Measurements from ENCODE around the gene RABGGTA.

The RABGGTA gene

GRCh38 chr14:24286996-24287395 lies 15.6 kb upstream of the RABGGTA start:
- no peak overlapping the region for H3K4me3 ChIP-seq (ENCODE audit: low read length in 2 of 2)
- peaks cover 20 to 24% of the 10 kb centered on the region in 2 donors for H3K36me3 ChIP-seq (ENCODE audit: control insufficient read depth in 2 of 2, insufficient read depth in 2 of 2, low read length in 2 of 2)

GRCh38 chr14:24285351-24285750 lies 14.0 kb upstream of the RABGGTA start:
- Histone ChIP-seq H3K27ac (ENCODE audit: low read length) (no peak overlapping the region), H3K9me3 (ENCODE audit: control insufficient read depth in 2 of 2, low read length in 2 of 2) (no peaks in the 10 kb centered on the region), H3K4me1 (ENCODE audit: control insufficient read depth, insufficient read depth, low read length) (no peaks in the 10 kb centered on the region), H3K4me3 (ENCODE audit: low read length in 2 of 2) (no peak overlapping the region), H3K9ac (ENCODE audit: low read length in 2 of 2) (no peak overlapping the region), H3K36me3 (ENCODE audit: control insufficient read depth in 2 of 2, insufficient read depth in 2 of 2, low read length in 2 of 2) (peaks cover 10 to 11% of the 10 kb centered on the region in 2 donors), H3K27me3 (ENCODE audit: control insufficient read depth in 1 of 2, insufficient read depth in 2 of 2, low read length in 2 of 2) (no peaks in the 10 kb centered on the region)

More at GRCh38 chr14:24286996-24287395, 15.6 kb upstream of the RABGGTA start:
- Histone ChIP-seq H3K27me3 (ENCODE audit: control insufficient read depth in 1 of 2, insufficient read depth in 2 of 2, low read length in 2 of 2) (no peaks in the 10 kb centered on the region), H3K9me3 (ENCODE audit: control insufficient read depth in 2 of 2, low read length in 2 of 2) (no peaks in the 10 kb centered on the region), H3K9ac (ENCODE audit: low read length in 2 of 2) (no peak overlapping the region), H3K4me1 (ENCODE audit: control insufficient read depth, insufficient read depth, low read length) (no peaks in the 10 kb centered on the region), H3K27ac (ENCODE audit: low read length) (no peak overlapping the region)

DNA sequence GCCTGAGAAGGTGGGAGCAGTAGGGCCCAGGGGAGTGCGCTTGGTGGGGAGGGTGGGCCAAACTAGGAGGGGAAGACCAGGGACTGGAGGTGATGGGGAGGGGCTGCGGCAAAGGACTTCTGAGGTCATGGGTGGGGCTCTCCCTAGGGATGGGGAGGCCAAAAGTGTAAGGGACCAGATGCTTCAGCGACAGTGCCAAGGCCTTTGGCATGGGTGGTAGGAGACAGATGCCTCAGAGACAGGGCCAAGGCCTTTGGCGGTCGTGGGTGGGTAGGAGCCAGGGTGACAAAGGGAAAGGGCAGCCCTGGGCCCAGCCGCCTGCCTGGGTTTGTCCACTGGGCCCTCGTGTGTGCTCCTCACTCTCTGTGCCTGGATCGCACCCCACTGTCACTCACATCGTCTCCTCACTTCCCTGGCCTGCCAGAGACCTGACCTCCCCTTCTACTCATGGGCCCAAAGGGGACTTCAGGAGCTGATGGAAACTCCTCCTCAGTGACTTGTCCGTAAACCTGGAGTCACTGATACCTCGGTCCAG lies 13.2 kb upstream of the RABGGTA start:
- Histone ChIP-seq H3K36me3 (ENCODE audit: control insufficient read depth in 2 of 2, insufficient read depth in 2 of 2, low read length in 2 of 2) (peaks cover 3% of the 10 kb centered on the region in 2 donors), H3K27ac (ENCODE audit: low read length) (no peak overlapping the region), H3K4me3 (ENCODE audit: low read length in 2 of 2) (no peak overlapping the region), H3K27me3 (ENCODE audit: control insufficient read depth in 1 of 2, insufficient read depth in 2 of 2, low read length in 2 of 2) (no peaks in the 10 kb centered on the region), H3K9ac (ENCODE audit: low read length in 2 of 2) (no peak overlapping the region), H3K4me1 (ENCODE audit: control insufficient read depth, insufficient read depth, low read length) (no peaks in the 10 kb centered on the region), H3K9me3 (ENCODE audit: control insufficient read depth in 2 of 2, low read length in 2 of 2) (no peaks in the 10 kb centered on the region)

GRCh38 chr14:24283796-24284460 lies 12.5 kb upstream of the RABGGTA start:
- no peaks in the 10 kb centered on the region for H3K4me1 ChIP-seq (ENCODE audit: control insufficient read depth, insufficient read depth, low read length)
- H3K9ac ChIP-seq (ENCODE audit: low read length in 2 of 2): no peak overlapping the region
- H3K27me3 ChIP-seq (ENCODE audit: control insufficient read depth in 1 of 2, insufficient read depth in 2 of 2, low read length in 2 of 2): no peaks in the 10 kb centered on the region
- no peaks in the 10 kb centered on the region for H3K36me3 ChIP-seq (ENCODE audit: control insufficient read depth in 2 of 2, insufficient read depth in 2 of 2, low read length in 2 of 2)
- no peaks in the 10 kb centered on the region for H3K9me3 ChIP-seq (ENCODE audit: control insufficient read depth in 2 of 2, low read length in 2 of 2)
- H3K27ac ChIP-seq (ENCODE audit: low read length): no peak overlapping the region
- no peak overlapping the region for H3K4me3 ChIP-seq (ENCODE audit: low read length in 2 of 2)

DNA sequence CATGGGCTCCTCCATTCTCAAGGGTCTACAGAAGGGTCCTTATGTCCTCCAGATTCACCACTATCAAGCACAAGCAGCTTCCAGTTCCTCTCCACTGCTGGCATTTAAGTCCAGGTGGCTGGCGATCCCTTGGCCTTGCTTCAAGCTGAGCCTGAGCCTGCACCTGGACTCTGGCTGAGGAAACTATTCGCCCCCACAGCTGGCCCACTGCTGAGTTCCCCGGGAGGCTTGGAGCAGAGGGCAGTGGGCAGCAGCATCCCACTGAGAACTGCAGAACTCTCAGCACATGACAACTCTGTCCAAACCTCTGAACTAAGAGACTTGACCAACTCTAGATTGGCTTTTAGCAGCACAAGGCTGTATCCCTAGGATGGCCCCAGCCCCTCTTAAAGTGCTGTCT lies 11.3 kb upstream of the RABGGTA start:
- Histone ChIP-seq H3K27me3 (ENCODE audit: control insufficient read depth in 1 of 2, insufficient read depth in 2 of 2, low read length in 2 of 2) (no peaks in the 10 kb centered on the region), H3K36me3 (ENCODE audit: control insufficient read depth in 2 of 2, insufficient read depth in 2 of 2, low read length in 2 of 2) (no peaks in the 10 kb centered on the region), H3K27ac (ENCODE audit: low read length) (no peak overlapping the region), H3K4me1 (ENCODE audit: control insufficient read depth, insufficient read depth, low read length) (no peaks in the 10 kb centered on the region), H3K4me3 (ENCODE audit: low read length in 2 of 2) (no peak overlapping the region), H3K9me3 (ENCODE audit: control insufficient read depth in 2 of 2, low read length in 2 of 2) (no peaks in the 10 kb centered on the region), H3K9ac (ENCODE audit: low read length in 2 of 2) (no peak overlapping the region)

DNA sequence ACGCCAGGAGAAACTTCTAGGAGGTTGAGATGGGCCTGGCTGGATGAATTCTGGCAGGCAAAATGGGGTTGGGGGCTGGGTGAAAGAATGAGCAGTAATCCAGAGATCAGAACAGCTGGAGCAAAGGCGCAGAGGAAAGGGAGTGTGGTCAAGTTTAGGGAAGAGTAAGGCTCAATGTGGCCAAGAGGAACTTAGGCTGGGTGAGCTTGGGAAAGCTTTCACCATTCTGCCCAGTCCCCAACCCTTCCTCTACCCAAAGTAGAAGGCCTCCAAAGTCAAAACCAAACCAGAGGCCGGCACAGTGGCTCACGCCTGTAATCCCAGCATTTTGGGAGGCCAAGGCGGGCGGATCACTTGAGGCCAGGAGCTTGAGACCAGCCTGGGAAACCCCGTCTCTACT lies 10.2 kb upstream of the RABGGTA start:
- H3K27me3 ChIP-seq (ENCODE audit: control insufficient read depth in 1 of 2, insufficient read depth in 2 of 2, low read length in 2 of 2): no peaks in the 10 kb centered on the region
- H3K4me3 ChIP-seq (ENCODE audit: low read length in 2 of 2): no peak overlapping the region
- H3K4me1 ChIP-seq (ENCODE audit: control insufficient read depth, insufficient read depth, low read length): no peaks in the 10 kb centered on the region
- H3K36me3 ChIP-seq (ENCODE audit: control insufficient read depth in 2 of 2, insufficient read depth in 2 of 2, low read length in 2 of 2): no peaks in the 10 kb centered on the region
- H3K9ac ChIP-seq (ENCODE audit: low read length in 2 of 2): no peak overlapping the region
- no peak overlapping the region for H3K27ac ChIP-seq (ENCODE audit: low read length)
- no peaks in the 10 kb centered on the region for H3K9me3 ChIP-seq (ENCODE audit: control insufficient read depth in 2 of 2, low read length in 2 of 2)

DNA sequence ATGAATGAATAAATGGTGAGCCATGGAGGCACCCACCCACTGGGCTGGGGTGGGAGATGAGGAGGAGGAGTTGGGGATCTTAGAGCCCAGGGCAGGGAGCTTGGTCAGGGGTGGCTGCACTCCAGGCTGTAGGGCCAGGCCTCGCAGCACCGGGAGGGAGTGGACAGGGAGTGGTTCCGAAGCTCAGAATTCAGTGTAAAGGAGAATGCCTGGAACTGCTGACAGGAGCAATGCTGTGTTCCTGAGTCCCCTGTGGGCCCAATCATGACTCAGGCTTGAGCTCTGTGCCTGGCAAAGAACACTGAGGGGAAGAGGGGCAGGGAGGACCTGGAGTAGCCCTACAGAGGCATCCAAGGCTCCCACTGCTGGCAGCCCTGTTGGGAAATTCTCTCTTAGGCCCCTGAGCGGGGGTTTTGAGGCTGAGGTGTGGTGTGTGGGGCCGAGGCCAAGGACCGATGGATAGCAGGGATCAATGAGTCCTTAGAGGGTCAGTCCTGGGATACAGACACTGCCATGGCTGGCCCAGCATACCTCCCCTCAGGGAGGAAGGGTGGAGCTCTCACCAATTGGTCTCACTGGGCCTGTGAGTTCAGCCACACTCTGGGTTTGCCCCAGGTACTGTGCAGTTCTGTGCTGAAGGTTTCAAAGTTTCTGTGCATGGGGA lies 9.5 kb upstream of the RABGGTA start:
- Histone ChIP-seq H3K9me3 (ENCODE audit: control insufficient read depth in 2 of 2, low read length in 2 of 2) (no peaks in the 10 kb centered on the region), H3K27me3 (ENCODE audit: control insufficient read depth in 1 of 2, insufficient read depth in 2 of 2, low read length in 2 of 2) (no peaks in the 10 kb centered on the region), H3K9ac (ENCODE audit: low read length in 2 of 2) (no peak overlapping the region), H3K4me1 (ENCODE audit: control insufficient read depth, insufficient read depth, low read length) (no peaks in the 10 kb centered on the region), H3K36me3 (ENCODE audit: control insufficient read depth in 2 of 2, insufficient read depth in 2 of 2, low read length in 2 of 2) (no peaks in the 10 kb centered on the region), H3K4me3 (ENCODE audit: low read length in 2 of 2) (no peak overlapping the region), H3K27ac (ENCODE audit: low read length) (no peak overlapping the region)

- no peaks in the 10 kb centered on the region for H3K9me3 ChIP-seq (ENCODE audit: control insufficient read depth in 2 of 2, low read length in 2 of 2)
- no peak overlapping the region for H3K27ac ChIP-seq (ENCODE audit: low read length)
- no peaks in the 10 kb centered on the region for H3K4me1 ChIP-seq (ENCODE audit: control insufficient read depth, insufficient read depth, low read length)
- no peaks in the 10 kb centered on the region for H3K36me3 ChIP-seq (ENCODE audit: control insufficient read depth in 2 of 2, insufficient read depth in 2 of 2, low read length in 2 of 2)
- no peak overlapping the region for H3K9ac ChIP-seq (ENCODE audit: low read length in 2 of 2)
- no peak overlapping the region for H3K4me3 ChIP-seq (ENCODE audit: low read length in 2 of 2)
- H3K27me3 ChIP-seq (ENCODE audit: control insufficient read depth in 1 of 2, insufficient read depth in 2 of 2, low read length in 2 of 2): no peaks in the 10 kb centered on the region
Observed at GRCh38 chr14:24279301-24280186, 8.1 kb upstream of the RABGGTA start.

DNA sequence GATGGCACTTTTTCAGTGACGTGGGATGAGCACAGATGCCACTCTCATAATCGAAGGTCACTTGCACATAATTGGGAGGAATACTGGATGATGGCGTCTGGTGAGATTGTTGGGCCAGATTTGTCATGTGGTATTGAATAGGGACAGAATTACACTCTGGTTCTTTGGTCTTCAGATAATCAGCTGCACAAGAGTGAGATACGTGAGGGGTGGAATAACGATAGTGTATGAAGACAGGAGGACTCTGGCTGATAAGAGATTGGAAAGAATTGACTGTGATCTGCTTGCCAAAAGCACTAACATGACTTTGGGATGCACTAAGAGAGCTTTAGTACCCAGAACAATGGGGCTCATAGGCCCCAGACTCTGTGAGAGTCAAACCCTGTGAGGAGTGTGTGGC lies 7.0 kb upstream of the RABGGTA start:
- H3K27ac ChIP-seq (ENCODE audit: low read length): no peak overlapping the region

DNA sequence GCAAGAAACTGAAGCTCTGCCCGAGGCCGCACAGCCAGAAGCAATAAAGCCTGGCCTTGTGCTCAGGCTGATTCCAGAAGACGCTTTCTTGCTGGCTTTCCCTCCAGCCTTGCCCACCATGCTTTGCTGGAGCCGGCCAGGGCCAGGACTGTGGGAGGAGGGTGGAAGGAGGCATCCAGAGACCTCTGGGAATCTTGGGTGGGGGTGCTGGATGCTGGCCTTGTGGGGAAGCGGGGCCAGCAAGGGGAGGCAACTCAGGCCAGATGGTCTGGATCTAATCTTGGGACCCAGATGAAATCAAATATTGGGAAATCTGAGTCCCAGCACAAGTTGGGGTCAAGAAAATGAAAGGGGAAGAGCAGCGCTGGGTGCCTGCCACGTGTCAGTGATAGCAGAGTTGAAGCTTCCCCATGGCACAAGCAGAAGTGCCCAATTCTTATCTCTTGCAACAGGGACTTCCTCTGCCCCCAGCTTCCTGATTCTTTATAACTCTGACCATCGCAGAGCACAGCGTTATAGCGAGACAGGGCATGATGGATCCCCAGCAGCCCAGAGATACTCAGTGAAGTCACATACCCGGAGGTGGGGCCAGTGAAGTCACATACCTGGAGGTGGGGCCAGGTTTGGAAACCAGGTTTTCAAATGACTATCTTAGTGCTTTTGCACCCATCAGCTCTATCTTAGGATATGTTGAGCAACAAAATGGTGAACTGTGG lies 6.4 kb upstream of the RABGGTA start:
- Histone ChIP-seq H3K9me3 (ENCODE audit: control insufficient read depth in 2 of 2, low read length in 2 of 2) (no peaks in the 10 kb centered on the region), H3K36me3 (ENCODE audit: control insufficient read depth in 2 of 2, insufficient read depth in 2 of 2, low read length in 2 of 2) (no peaks in the 10 kb centered on the region), H3K4me1 (ENCODE audit: control insufficient read depth, insufficient read depth, low read length) (no peaks in the 10 kb centered on the region), H3K4me3 (ENCODE audit: low read length in 2 of 2) (no peak overlapping the region), H3K27me3 (ENCODE audit: control insufficient read depth in 1 of 2, insufficient read depth in 2 of 2, low read length in 2 of 2) (no peaks in the 10 kb centered on the region), H3K27ac (ENCODE audit: low read length) (no peak overlapping the region), H3K9ac (ENCODE audit: low read length in 2 of 2) (no peak overlapping the region)

More for the DNA sequence above, 7.0 kb upstream of the RABGGTA start:
- Histone ChIP-seq H3K36me3 (ENCODE audit: control insufficient read depth in 2 of 2, insufficient read depth in 2 of 2, low read length in 2 of 2) (no peaks in the 10 kb centered on the region), H3K4me3 (ENCODE audit: low read length in 2 of 2) (no peak overlapping the region), H3K27me3 (ENCODE audit: control insufficient read depth in 1 of 2, insufficient read depth in 2 of 2, low read length in 2 of 2) (no peaks in the 10 kb centered on the region), H3K4me1 (ENCODE audit: control insufficient read depth, insufficient read depth, low read length) (no peaks in the 10 kb centered on the region), H3K9me3 (ENCODE audit: control insufficient read depth in 2 of 2, low read length in 2 of 2) (no peaks in the 10 kb centered on the region), H3K9ac (ENCODE audit: low read length in 2 of 2) (no peak overlapping the region)
